CD4-positive, alpha-beta T cell treated with Interleukin-6 for 4 hours (primary cell): Measurements from ENCODE around the gene TSPYL4.

Source experiments
- DNase-seq: peaks from one replicate; pipeline ENCODE4 v3.0.0-alpha.2; 2020; ENCODE audit warnings: mixed read lengths

Gene TSPYL4

GRCh38 chr6:116221911-116222310 is 32.0 kb downstream of the TSPYL4 start:
- no peak for DNase-seq

GRCh38 chr6:116221067-116221466 is 32.8 kb downstream of the TSPYL4 start:
- DNase-seq: no peak

- no peak for DNase-seq
These were observed 35.0 kb downstream of the TSPYL4 start for GRCh38 chr6:116218866-116219265.

- no peak for DNase-seq
These were observed 35.7 kb downstream of the TSPYL4 start for GRCh38 chr6:116218172-116218633.

- no peak for DNase-seq
These were observed 36.8 kb downstream of the TSPYL4 start for GRCh38 chr6:116217069-116217468.

GRCh38 chr6:116215414-116215813 is 38.5 kb downstream of the TSPYL4 start:
- no peak for DNase-seq

- DNase-seq: no peak
These were observed 39.2 kb downstream of the TSPYL4 start for GRCh38 chr6:116214681-116215080.

- DNase-seq: no peak
These were observed 43.0 kb downstream of the TSPYL4 start for GRCh38 chr6:116210750-116211425.

- no peak for DNase-seq
These were observed 43.6 kb downstream of the TSPYL4 start for GRCh38 chr6:116210316-116210715.

GRCh38 chr6:116208056-116208785 is 45.7 kb downstream of the TSPYL4 start:
- no peak for DNase-seq

GRCh38 chr6:116206231-116206903 is 47.5 kb downstream of the TSPYL4 start:
- DNase-seq: no peak

GRCh38 chr6:116205281-116205680 is 48.6 kb downstream of the TSPYL4 start:
- no peak for DNase-seq

- no peak for DNase-seq
These were observed 52.3 kb downstream of the TSPYL4 start for GRCh38 chr6:116201538-116201937.

GRCh38 chr6:116200619-116201249 is 53.1 kb downstream of the TSPYL4 start:
- DNase-seq: no peak
